ENCODE results near the gene TTC31.

TTC31 gene

GRCh38 chr2:74532222-74532621 is 49.3 kb downstream of the TTC31 start:
- TF ChIP-seq SIN3A (IDR thresholded peaks at IDR 0.05; ENCODE audit: borderline replicate concordance, insufficient read depth, low read length) (no peak), POLR2AphosphoS5 (IDR thresholded peaks at IDR 0.05; ENCODE audit: low read depth, low read length) (no peak), TAF1 (IDR thresholded peaks at IDR 0.05; ENCODE audit: borderline replicate concordance, insufficient read depth, low read length) (no peak), FOXP2 (optimal IDR thresholded peaks at IDR 0.05; ENCODE audit: borderline replicate concordance, extremely low read depth, extremely low read length, insufficient read depth) (no peak)
- TF ChIP-seq, protein P1, sequence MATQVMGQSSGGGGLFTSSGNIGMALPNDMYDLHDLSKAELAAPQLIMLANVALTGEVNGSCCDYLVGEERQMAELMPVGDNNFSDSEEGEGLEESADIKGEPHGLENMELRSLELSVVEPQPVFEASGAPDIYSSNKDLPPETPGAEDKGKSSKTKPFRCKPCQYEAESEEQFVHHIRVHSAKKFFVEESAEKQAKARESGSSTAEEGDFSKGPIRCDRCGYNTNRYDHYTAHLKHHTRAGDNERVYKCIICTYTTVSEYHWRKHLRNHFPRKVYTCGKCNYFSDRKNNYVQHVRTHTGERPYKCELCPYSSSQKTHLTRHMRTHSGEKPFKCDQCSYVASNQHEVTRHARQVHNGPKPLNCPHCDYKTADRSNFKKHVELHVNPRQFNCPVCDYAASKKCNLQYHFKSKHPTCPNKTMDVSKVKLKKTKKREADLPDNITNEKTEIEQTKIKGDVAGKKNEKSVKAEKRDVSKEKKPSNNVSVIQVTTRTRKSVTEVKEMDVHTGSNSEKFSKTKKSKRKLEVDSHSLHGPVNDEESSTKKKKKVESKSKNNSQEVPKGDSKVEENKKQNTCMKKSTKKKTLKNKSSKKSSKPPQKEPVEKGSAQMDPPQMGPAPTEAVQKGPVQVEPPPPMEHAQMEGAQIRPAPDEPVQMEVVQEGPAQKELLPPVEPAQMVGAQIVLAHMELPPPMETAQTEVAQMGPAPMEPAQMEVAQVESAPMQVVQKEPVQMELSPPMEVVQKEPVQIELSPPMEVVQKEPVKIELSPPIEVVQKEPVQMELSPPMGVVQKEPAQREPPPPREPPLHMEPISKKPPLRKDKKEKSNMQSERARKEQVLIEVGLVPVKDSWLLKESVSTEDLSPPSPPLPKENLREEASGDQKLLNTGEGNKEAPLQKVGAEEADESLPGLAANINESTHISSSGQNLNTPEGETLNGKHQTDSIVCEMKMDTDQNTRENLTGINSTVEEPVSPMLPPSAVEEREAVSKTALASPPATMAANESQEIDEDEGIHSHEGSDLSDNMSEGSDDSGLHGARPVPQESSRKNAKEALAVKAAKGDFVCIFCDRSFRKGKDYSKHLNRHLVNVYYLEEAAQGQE (IDR thresholded peaks at IDR 0.05; ENCODE audit: insufficient read depth in 1 of 2, low read depth in 2 of 2, low read length in 2 of 2): no peak

DNA sequence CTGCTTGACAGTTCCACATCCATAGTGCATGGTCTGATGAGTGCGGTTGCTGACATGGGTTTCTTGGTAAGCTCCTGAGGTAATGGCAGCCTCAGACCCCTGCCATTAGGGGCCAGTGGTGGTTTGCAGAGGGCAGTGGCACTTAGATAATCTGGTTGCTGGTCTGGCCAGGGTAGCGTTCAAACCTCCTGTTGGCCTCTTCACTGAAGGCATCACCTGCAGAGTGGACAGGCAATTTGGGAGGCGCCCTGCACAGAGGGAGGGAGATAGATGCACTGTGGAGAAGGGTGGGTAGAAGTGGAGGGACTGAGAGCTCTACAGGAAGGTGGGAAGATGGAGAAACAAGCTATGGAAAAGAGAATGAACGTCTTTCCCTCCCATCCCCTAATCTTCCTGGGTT is 50.6 kb downstream of the TTC31 start:
- TF ChIP-seq TAF1 (IDR thresholded peaks at IDR 0.05; ENCODE audit: borderline replicate concordance, insufficient read depth, low read length): no peak
- TF ChIP-seq POLR2AphosphoS5 (IDR thresholded peaks at IDR 0.05; ENCODE audit: low read depth, low read length): no peak
- no peak for TF ChIP-seq SIN3A (IDR thresholded peaks at IDR 0.05; ENCODE audit: borderline replicate concordance, insufficient read depth, low read length)
- TF ChIP-seq, protein P1 (IDR thresholded peaks at IDR 0.05; ENCODE audit: insufficient read depth in 1 of 2, low read depth in 2 of 2, low read length in 2 of 2): no peak
- no peak for TF ChIP-seq FOXP2 (optimal IDR thresholded peaks at IDR 0.05; ENCODE audit: borderline replicate concordance, extremely low read depth, extremely low read length, insufficient read depth)

GRCh38 chr2:74534411-74534810 is 51.5 kb downstream of the TTC31 start:
- TF ChIP-seq POLR2AphosphoS5 (IDR thresholded peaks at IDR 0.05; ENCODE audit: low read depth, low read length) (no peak), TAF1 (IDR thresholded peaks at IDR 0.05; ENCODE audit: borderline replicate concordance, insufficient read depth, low read length) (no peak), SIN3A (IDR thresholded peaks at IDR 0.05; ENCODE audit: borderline replicate concordance, insufficient read depth, low read length) (no peak), FOXP2 (optimal IDR thresholded peaks at IDR 0.05; ENCODE audit: borderline replicate concordance, extremely low read depth, extremely low read length, insufficient read depth) (no peak)
- TF ChIP-seq, protein P1 (IDR thresholded peaks at IDR 0.05; ENCODE audit: insufficient read depth in 1 of 2, low read depth in 2 of 2, low read length in 2 of 2): no peak

DNA sequence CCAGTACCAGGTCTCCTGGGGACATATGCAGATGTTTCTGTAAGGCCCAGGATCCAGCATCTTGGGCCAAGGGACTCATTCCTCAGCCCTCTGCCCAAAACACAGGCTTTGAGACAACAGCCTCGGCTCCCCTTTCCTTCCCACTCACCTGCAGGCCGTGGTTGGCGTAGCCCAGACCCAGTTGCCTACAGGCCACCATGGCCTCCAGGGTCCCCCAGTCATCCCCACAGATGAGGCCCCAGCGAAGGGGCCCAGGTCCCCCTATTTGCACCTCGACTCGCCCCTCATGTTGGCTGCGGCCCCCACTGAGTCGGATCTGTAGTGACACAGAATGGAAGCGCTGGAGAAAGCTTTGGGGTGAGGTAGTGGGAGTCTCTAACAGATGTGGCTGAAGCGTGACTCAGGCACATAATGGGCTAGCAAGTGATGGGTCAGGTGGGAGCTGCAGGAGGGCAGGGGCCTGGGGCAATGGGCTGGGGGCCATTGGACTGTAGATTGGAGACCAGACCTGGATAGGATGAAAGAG is 52.6 kb downstream of the TTC31 start:
- TF ChIP-seq FOXP2 (optimal IDR thresholded peaks at IDR 0.05; ENCODE audit: borderline replicate concordance, extremely low read depth, extremely low read length, insufficient read depth) (no peak), SIN3A (IDR thresholded peaks at IDR 0.05; ENCODE audit: borderline replicate concordance, insufficient read depth, low read length) (no peak), TAF1 (IDR thresholded peaks at IDR 0.05; ENCODE audit: borderline replicate concordance, insufficient read depth, low read length) (no peak), POLR2AphosphoS5 (IDR thresholded peaks at IDR 0.05; ENCODE audit: low read depth, low read length) (no peak)
- TF ChIP-seq, protein P1 (IDR thresholded peaks at IDR 0.05; ENCODE audit: insufficient read depth in 1 of 2, low read depth in 2 of 2, low read length in 2 of 2): no peak

All from PFSK-1 (cell line).